GM19328 (cell line): ENCODE data around the gene PADI6.

ENCODE experiments used
- ATAC-seq: cut with Tn5 transposase; IDR thresholded peaks from one replicate; pipeline ENCODE4 v1.9.1; 2021; ENCODE audit warnings: mild to moderate bottlenecking, moderate library complexity; ENCODE audit not compliant: unreplicated experiment

Gene PADI6

DNA sequence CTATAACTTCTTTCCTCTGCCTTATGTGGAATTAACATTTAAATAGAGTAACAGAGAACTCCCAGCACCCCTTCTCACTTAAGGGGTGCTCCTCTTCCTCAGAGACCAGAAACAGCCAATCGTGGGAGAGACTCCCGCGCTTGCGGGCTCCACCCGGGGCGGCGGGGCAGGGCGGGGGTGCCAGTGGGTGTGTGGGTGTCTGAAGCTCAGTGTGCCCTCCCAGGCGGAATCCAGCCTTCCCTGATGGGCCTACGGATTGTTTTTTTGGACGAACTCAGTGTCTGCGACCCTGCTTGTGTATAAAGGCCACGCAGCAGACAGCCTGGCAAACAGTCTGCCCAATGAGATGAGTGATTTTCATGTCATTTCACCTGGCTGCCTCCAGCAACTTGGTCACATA, 61.3 kb downstream of the PADI6 start:
- ATAC-seq = no peak

DNA sequence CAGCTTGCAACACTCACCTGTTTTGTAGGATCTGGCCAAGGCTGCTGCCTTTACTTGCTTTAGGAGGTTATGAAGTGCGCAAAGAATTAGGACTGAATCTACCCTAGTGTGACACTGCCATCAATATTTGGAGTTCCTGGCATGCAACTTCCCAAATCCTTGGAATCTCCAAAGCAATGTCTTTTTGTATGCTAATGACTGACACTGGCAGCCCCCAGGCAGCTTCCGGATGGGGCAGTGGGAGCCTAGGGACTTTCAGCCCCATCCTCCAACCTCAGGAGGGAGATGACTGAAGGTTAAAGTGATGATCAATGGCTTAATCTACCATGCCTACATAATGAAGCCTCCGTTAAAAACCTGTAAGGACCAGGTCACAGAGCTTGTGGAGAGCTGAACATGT, 62.0 kb downstream of the PADI6 start:
- ATAC-seq = no peak

DNA sequence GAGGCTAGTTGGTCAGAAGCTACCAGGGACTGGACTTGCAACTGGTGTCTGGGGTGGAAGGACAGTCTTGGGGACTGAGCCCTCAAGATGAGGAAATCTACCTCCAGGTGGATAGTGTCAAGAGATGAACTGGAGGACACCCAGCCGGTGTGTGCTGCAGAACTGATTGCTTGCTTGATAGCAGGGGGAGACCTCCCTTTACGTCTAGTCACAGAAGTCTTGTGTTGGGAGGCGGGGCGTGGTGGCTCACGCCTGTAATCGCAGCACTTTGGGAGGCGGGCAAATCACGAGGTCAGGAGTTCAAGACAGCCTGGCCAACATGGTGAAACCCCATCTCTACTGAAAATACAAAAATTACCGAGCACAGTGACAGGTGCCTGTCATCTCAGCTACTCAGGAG, 62.6 kb downstream of the PADI6 start:
- no peak for ATAC-seq

DNA sequence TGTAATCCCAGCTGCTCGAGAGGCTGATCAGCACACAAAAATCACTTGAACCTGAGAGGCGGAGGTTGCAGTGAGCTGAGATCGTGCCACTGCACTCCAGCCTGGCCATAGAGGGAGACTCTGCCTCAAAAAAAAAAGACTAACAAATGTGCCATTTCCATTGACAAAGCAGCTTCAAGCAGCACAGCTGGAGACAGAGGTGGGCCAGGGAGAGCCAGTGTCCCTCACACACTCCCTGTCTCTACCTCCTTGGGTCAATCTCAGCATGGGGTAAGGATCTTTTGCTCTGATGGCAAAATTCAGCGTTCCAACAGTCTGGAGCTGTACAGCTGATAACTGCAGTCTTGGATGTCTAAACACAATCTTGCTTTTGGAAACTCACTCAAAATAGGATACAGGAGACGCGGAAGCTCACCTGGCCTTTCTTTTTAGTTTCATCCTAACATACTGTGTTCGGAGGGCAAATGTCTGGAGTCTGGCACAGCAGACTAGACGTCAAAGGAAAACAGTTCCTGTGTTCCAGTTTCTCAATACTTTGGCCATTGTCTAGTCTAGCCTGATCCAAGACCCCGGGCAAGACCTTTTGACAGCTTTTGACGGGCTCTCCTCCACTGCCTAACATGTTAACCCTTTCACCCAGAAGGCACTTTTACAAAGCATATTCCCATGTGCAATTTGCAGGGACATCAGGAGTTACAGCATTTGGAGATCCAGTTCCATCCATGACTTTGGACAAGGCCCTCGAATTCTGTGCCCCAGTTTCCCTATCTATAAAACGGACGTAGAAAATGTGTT, 64.6 kb downstream of the PADI6 start:
- ATAC-seq = no peak

DNA sequence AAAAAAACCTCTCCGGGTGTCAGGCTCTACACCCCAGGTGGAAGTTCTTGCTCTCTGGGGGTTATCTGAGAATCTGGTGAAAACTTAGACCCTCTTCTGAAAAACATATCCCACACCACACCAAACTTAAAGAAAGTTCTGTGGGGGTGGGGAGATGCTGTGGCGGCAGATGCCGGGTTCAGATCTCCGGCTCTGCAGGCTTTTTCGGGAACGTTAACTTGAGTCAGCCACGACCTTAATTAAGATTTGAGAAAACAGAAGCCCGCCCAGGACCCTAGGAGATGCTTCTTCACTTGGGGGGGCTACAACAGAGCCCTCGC, 65.2 kb downstream of the PADI6 start:
- ATAC-seq = no peak

DNA sequence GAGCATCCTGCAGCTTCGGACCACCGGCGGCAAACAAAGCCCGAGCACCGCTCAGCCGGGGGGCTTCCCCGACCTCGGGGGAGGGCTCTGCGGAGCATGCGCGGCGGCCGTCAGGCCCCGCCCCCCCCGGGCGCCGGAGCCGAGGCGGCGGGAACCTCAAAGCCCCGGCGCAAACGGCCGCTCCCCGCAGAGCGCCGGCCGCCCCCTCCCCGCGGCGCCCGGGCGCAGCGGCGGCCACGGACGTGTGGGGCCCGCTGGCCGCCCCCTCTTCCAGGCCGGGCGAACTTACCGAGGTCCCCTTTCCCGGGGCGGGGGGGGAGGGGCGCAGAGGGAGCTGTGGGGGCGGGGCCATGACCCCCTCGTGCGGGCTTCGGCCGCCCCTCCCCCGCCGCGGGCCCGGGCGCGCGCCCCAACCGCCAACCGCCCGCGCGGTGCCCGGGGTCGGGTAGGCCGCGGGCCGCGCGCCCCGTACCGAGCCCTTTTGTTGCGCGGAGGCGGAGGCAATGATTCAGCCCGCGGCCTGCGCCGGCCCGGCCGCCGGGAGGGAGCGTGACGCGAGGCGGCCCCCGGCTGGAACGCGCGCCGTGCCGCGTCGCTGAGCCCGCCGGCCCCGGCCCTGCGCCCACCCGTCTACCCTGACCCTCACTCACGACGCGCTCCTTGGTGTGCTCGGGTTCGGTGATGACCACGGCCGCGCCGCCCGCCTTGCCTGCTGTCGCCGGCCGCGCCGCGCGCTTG, 65.8 kb downstream of the PADI6 start:
- ATAC-seq = peak; percentile 32

DNA sequence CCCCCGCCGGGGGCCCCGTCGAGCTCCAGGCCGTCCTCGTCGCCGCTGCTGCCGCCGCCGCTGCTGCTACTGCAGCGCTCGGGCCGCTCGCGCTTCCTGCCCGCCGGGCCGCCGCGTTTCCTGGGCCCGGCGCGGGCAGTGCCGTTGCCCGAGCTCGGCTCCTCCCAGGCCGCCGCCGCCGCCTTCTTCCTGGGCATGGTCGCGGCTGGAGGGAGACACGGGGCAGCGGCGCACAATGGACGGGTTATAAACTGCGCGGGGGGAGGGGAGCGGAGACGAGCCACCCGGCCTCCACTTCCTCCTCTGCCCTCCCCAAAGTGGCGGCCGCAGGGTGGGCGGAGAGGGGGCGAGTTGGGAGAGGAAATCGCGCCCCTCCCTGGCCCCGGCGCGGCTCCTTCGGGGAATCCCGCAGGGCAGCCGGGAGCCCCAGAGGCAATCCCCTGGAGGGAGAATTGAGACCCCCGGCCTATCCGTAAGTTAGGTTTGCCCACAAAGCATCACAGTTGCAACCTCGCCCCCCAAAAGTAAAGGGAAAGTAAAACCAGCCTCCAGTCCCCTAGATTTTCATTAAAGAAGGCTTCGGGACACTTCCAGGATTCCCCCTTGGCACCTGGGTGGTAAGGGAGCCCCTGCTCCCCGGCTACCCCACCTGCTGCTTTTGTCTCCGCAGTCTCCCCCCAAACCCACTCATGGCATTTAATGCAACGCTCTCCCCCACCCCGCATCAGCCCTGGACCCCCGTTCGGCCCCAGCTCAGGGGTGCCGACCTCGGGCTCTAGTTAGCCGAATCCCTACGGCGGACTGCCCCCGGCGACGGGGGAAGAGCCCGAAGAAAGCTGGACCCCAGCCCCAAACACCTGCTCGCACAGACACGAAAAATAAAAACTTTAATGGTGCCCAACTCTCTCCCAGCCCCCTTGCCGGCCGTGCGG, 66.6 kb downstream of the PADI6 start:
- ATAC-seq = peak; percentile 42

DNA sequence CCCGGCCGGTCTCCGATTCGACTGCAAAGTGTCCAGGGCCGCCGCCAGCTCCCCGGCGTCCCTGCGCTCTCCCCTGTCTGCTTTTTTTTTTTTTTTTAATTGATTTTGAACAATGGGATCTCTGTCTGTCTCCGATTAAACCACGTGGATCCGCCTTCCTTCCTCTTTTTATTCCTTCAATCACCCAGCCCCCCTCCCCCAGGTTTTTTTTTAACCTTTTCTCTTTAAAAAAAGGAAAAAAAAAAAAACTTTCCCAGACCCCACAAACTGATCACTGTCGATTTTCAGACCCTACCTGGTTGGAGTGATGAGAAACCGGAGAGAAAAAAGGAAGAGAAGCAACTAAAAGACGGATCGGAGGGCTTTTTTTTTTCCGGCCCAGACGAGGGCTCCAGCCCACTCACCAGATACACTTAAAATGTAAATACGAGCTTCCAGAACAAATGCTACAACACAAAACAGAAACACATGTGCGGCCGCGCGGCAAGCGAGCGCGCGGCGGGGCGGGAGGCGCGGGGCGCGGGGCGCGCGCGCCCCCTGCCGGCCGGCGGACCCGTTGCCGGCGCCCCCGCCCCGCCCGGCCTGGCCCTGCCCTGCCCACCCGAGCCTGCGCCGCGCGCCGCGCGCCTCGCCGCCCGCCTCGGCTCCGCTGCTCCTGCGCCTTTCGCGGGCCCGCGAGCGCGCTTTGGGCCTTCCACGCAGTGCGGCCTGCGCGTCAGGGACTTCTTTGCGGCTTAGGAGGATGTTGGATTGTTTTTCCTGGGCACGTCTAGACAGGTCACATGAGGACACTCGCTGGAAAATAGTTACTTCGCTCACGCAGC, 67.5 kb downstream of the PADI6 start, which contains the start of gene RCC2:
RCC2 (minus strand) TSS at position 428 of the 824 bp plus-strand sequence. CDS start 1,163 bp downstream, outside the sequence.
- peak; percentile 53 for ATAC-seq

DNA sequence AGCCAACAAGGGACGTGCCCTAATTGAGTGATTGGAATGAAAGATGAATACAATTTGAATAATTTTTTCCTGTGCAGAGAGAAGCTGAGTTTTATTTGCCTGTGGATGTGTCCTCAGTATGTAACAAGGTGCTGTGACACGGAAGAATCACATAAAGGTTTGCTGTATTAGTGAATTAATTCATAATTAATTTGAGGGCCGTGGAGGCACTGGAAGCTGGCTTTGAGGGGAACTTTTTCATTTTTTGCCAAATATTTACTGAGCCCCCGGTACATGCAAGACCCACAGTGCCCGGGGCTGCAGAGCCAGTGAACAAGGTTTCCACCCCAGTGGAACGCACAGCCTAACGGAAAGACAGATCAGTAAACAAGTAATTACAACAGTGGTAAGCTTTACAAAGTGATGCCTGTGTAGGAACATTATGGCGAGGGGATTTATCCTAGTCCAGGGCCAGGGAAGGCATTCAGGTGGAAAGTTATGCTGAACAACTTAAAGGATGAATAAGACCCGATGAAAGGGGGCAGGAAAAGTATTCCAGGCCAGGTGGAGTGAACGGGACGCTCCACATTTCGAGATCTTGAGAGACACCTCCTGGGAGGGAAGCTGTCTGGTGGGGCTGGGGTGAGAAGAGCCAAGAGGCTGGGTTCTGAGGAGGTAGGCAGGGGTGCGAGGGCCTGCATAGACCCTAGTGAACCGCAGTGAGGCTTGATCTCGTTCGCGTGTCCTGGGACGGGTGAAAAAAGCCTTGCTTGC, 68.3 kb downstream of the PADI6 start:
- no peak for ATAC-seq

DNA sequence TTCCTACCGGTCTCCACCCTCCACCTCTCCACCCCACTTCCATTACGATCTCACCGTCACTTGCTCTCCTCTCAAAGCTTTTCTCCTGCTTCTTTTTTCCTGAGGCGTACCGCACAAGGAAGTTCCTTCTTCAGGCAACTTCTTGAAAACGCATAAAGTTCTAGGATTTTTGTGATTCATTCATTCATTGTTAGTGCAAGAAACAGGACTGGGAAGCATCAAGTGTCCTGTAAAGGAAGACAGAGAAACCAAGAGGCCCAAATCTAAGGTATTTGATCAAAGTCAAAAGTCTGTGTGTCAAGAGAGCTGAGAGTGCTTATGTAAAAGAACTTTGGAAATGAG, 68.8 kb downstream of the PADI6 start:
- no peak for ATAC-seq

DNA sequence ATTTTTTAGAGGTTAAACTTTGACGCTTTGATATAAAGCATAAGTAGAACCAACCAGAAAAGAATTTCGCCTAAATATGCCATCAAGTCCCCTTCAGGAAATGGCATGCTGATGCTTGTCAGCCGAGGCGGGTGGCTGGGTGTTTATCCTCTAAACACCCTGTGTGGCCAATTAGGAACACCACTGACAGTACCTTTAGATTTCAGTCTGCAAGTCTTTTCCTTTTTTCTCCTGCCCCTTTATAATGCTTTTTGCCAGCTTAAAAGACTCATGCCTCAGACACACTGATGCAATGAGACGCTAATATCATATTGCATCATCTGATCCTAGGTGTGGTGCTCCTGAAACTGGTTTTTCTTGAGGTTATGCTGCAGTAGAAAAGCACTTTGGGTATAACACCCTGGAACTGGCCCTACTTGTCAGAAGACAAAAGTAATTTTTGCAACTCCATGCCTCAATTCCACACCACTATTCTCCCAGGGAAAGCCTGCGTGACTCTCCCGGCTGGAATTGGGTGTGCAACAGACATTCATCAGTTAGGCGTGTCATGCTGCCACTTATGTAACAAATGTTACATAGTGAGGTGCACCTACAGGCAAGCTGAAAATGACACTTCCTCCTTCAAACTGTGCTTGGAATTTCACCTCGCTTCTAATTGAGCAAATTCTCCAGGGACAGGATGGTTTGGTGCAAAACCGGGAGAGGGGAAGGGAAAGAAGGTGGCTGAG, 69.4 kb downstream of the PADI6 start:
- no peak for ATAC-seq

DNA sequence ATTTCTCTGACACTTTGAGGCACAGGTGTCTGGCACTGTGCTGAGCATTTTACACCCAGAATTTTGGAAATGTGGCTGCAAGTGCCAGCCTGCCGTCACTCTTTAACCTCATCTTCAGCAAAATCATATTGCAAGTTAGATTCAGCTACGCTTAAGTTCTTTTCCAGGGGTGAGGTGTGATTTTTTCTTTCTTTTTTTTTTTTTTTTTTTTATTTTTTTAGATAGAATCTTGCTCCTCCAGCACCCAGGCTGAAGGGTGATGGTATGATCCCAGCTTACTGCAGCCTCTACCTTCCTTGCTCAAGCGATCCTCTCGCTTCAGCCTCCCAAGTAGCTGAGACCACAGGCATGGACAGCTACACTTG, 70.0 kb downstream of the PADI6 start:
- no peak for ATAC-seq

DNA sequence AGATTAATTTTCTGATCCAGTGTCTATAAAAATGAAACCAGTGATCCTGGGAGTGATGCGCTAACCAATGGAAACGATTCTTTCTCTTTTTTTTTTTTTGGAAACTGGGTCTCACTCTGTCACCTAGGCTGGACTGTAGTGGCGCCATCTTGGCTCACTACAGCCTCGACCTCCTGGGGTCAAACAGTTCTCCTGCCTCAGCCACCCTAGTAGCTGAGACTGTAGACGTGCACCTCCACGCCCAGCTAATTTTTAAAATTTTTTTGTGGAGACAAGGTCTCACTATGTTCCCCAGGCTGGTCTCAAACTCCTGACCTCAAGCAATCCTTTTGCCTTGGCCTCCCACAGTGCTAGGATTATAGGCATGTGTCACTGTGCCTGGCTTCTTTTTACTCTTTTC, 70.8 kb downstream of the PADI6 start:
- ATAC-seq = no peak

DNA sequence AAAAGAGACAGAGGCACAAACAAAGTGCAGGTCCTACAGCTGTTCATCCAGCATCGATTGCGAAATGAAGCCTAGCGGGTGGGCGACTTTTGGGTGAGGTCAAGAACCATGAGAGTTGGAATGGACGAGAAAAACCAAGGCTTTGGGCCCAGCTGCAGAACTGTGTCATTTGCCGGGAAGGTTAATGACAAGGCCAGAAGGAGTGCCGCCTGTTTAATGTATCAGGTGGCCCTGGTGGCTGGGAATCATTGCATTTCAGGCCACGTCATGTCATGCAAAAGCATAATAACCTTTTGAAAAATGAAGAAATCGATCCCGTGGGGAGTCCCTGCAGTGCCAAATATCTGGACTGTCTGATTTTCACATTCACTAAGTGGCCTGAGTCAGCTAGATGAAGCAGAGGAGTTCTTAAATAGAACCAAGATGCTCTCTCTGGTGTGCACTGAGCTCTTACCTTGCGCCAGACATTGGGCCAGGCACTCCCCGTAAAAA, 75.6 kb downstream of the PADI6 start:
- no peak for ATAC-seq
